A673 (cell line): ENCODE data around the gene IGF1R.
"Not testable (repeated sequence)": the region's sequence is repeated elsewhere in the genome, so short reads cannot be mapped to it uniquely, and the experiment has no call there.

Experiments
- EZH2 ChIP-seq: fragments of 200-600 bp; sonication (generic); IDR thresholded peaks from 2 replicates; pipeline ENCODE4 v1.6.1; 2017; ENCODE audit warnings: borderline replicate concordance, low read depth, mild to moderate bottlenecking, mixed read lengths, antibody characterized with exemption, low read length; ENCODE audit not compliant: poor library complexity, severe bottlenecking
- TF ChIP-seq, protein P1 (sequence below): fragments of 300-800, 200-600 bp; sonication (generic); conservative IDR thresholded peaks from 2 replicates; pipeline ENCODE4 v1.5.1; 2017; ENCODE audit warnings: low read depth, mild to moderate bottlenecking, antibody characterized with exemption, low read length, moderate library complexity, mixed read lengths

DNA sequence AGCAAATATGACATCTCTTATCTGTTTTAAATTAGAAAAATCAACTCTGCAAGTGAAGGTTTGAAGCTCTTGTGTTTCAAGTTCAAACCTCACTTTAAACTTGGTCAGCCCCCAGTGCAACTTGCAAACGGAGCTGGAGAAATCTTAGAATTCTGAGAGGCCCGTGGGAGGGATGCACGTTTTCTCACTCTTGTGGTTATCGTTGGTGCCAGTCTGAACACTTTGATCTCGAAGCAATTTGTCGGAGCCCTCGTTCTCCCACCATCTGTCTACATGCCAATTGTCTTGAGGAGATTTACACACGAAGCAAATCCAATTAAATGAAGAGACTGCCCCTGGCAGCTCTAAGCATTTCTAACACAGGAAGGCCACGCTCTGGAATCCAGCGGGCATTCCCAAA is 355.0 kb downstream of the IGF1R start:
- TF ChIP-seq, protein P1, sequence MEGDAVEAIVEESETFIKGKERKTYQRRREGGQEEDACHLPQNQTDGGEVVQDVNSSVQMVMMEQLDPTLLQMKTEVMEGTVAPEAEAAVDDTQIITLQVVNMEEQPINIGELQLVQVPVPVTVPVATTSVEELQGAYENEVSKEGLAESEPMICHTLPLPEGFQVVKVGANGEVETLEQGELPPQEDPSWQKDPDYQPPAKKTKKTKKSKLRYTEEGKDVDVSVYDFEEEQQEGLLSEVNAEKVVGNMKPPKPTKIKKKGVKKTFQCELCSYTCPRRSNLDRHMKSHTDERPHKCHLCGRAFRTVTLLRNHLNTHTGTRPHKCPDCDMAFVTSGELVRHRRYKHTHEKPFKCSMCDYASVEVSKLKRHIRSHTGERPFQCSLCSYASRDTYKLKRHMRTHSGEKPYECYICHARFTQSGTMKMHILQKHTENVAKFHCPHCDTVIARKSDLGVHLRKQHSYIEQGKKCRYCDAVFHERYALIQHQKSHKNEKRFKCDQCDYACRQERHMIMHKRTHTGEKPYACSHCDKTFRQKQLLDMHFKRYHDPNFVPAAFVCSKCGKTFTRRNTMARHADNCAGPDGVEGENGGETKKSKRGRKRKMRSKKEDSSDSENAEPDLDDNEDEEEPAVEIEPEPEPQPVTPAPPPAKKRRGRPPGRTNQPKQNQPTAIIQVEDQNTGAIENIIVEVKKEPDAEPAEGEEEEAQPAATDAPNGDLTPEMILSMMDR: not testable (repeated sequence)
- TF ChIP-seq EZH2: not testable (repeated sequence)
